PC-9 (cell line): ENCODE data around the gene B4GALNT3. TPM values are rescaled to one million over a fixed set of nuclear protein-coding genes. Genes with fewer than 3 reads are reported as not detected.

Experiments used
- BruUV-seq: library from RNA; stranded (reverse); fragments of 400-500 nt; replicated peaks from 2 replicates; lab custom pipeline; 2021; lab: Mats Ljungman, UMichigan
- CTCF ChIA-PET: fragments of 300-600 bp; sonication (Branson Sonifier 250); formaldehyde crosslinking; loops from one replicate; lab custom pipeline; 2022; ENCODE audit warnings: antibody characterized with exemption; lab: Charles Lee
- POLR2A ChIA-PET: fragments of 300-600 bp; sonication (Branson Sonifier 250); formaldehyde crosslinking; loops from one replicate; lab custom pipeline; 2022; ENCODE audit warnings: antibody characterized with exemption; ENCODE audit not compliant: unreplicated experiment; lab: Charles Lee
- DNase-seq, 2 experiments: peaks; one replicate each; pipeline versions ENCODE4 v3.0.0 to v3.0.0-alpha.2; 2015 to 2022; ENCODE audit warnings: mixed read lengths in 1 of 2
- H2AFZ ChIP-seq: fragments of 200-600 bp; sonication (generic); 2 replicates; pipeline ENCODE4 v1.8.1; 2017; ENCODE audit warnings: antibody characterized with exemption
- H3F3A ChIP-seq: fragments of 200-600 bp; sonication (generic); 2 replicates; pipeline ENCODE4 v1.8.1; 2017; ENCODE audit warnings: antibody characterized with exemption, mild to moderate bottlenecking, low read depth; ENCODE audit not compliant: insufficient read depth
- H3K27ac ChIP-seq: fragments of 200-600 bp; sonication (generic); 2 replicates; pipeline ENCODE4 v1.6.1; 2016; ENCODE audit warnings: mixed run types
- H3K27me3 ChIP-seq: fragments of 200-600 bp; sonication (generic); 2 replicates; pipeline ENCODE4 v1.6.1; 2016; ENCODE audit warnings: low read depth, mixed run types; ENCODE audit not compliant: insufficient read depth
- H3K36me3 ChIP-seq: fragments of 200-600 bp; sonication (generic); 2 replicates; pipeline ENCODE4 v1.6.1; 2016; ENCODE audit warnings: low read depth, mixed run types
- H3K4me1 ChIP-seq: fragments of 200-600 bp; sonication (generic); replicated peaks from 2 replicates; pipeline ENCODE4 v1.6.1; 2016; ENCODE audit warnings: mixed run types; ENCODE audit not compliant: insufficient read depth
- H3K4me2 ChIP-seq: fragments of 200-600 bp; sonication (generic); 2 replicates; pipeline ENCODE4 v1.6.1; 2017; ENCODE audit warnings: mixed run types
- H3K4me3 ChIP-seq: fragments of 200-600 bp; sonication (generic); 2 replicates; pipeline ENCODE4 v1.6.1; 2016; ENCODE audit warnings: mixed run types
- H3K79me2 ChIP-seq: fragments of 200-600 bp; sonication (generic); 2 replicates; pipeline ENCODE4 v1.6.1; 2017; ENCODE audit warnings: low read depth, mixed run types
- H3K9me2 ChIP-seq: fragments of 200-600 bp; sonication (generic); 2 replicates; pipeline ENCODE4 v1.8.1; 2017; ENCODE audit warnings: mild to moderate bottlenecking; ENCODE audit not compliant: insufficient read depth
- H3K9me3 ChIP-seq: fragments of 200-600 bp; sonication (generic); 2 replicates; pipeline ENCODE4 v1.8.1; 2016; ENCODE audit warnings: low read depth; ENCODE audit not compliant: insufficient read depth
- H4K20me1 ChIP-seq: fragments of 200-600 bp; sonication (generic); 2 replicates; pipeline ENCODE4 v1.8.1; 2017; ENCODE audit not compliant: insufficient read depth
- EZH2 ChIP-seq: fragments of 200-600 bp; sonication (generic); IDR thresholded peaks from 2 replicates; pipeline ENCODE4 v1.8.0; 2017; ENCODE audit warnings: antibody characterized with exemption, low read depth
- intact Hi-C: fragments of 100-400 bp; cut with micrococcal nuclease; formaldehyde crosslinking; loops from one replicate; pipeline ENCODE4 v1.10.0; 2022; ENCODE audit not compliant: unreplicated experiment
- total RNA-seq: library from RNA; stranded (reverse); gene quantifications from 2 replicates; pipeline ENCODE4 v1.2.3, GENCODE V29; 2021
- TF ChIP-seq, protein P1 (sequence below): fragments of 200-600 bp; sonication (generic); conservative IDR thresholded peaks from 2 replicates; pipeline ENCODE4 v1.6.1; 2017; ENCODE audit warnings: mixed run types, antibody characterized with exemption, mild to moderate bottlenecking, moderate library complexity

Gene B4GALNT3
- total RNA-seq, 1 experiment from 2014 or later = 8.0 TPM

DNA sequence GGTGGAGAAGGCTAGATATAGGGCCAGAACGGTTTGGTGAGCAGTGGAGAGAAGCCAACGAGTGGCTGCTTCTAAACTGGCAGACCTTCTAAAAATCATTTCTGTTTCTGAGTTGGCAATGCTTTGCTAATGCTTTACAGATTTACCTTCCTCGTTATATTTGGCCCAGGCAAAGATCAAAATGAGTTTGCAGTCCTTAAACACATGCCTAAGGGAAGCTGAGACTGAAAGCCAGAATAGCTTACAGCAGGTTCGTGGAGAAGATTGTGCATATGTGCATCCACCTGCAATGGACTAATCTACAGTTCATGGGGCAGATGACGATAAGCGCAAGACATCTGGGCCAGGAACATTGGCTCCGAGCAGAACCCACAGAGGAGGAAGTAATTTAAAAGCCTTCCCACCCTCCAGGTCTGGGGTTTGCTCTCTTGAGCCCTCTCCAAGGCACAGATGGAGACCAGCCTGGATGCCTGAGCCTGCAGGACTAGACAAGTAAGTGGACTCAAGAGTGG, 104.1 kb downstream of the B4GALNT3 start:
- no peaks in the 10 kb centered on the region for H3K4me1 ChIP-seq
- ChIA-PET CTCF (no interaction called here), POLR2A (no interaction called here)
- no peaks in the 10 kb centered on the region for H3K36me3 ChIP-seq
- no peaks in the 10 kb centered on the region for H3K9me3 ChIP-seq
- H3F3A ChIP-seq = no peaks in the 10 kb centered on the region
- peaks cover 14% of the 10 kb centered on the region; the same call in 1 of the 2 replicates for H3K27me3 ChIP-seq
- BruUV-seq = no TSS peak
- no peak overlapping the region for H2AFZ ChIP-seq
- H3K4me3 ChIP-seq = no peak overlapping the region
- no peaks in the 10 kb centered on the region for H3K79me2 ChIP-seq
- no peak overlapping the region for H3K4me2 ChIP-seq
- no peaks in the 10 kb centered on the region for H4K20me1 ChIP-seq
- DNase-seq = no peak
- H3K9me2 ChIP-seq = no peaks in the 10 kb centered on the region
- no peak overlapping the region for H3K27ac ChIP-seq
- TF ChIP-seq, protein P1, sequence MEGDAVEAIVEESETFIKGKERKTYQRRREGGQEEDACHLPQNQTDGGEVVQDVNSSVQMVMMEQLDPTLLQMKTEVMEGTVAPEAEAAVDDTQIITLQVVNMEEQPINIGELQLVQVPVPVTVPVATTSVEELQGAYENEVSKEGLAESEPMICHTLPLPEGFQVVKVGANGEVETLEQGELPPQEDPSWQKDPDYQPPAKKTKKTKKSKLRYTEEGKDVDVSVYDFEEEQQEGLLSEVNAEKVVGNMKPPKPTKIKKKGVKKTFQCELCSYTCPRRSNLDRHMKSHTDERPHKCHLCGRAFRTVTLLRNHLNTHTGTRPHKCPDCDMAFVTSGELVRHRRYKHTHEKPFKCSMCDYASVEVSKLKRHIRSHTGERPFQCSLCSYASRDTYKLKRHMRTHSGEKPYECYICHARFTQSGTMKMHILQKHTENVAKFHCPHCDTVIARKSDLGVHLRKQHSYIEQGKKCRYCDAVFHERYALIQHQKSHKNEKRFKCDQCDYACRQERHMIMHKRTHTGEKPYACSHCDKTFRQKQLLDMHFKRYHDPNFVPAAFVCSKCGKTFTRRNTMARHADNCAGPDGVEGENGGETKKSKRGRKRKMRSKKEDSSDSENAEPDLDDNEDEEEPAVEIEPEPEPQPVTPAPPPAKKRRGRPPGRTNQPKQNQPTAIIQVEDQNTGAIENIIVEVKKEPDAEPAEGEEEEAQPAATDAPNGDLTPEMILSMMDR = no peak
- no peak for TF ChIP-seq EZH2
- intact Hi-C loops = no loop called here

DNA sequence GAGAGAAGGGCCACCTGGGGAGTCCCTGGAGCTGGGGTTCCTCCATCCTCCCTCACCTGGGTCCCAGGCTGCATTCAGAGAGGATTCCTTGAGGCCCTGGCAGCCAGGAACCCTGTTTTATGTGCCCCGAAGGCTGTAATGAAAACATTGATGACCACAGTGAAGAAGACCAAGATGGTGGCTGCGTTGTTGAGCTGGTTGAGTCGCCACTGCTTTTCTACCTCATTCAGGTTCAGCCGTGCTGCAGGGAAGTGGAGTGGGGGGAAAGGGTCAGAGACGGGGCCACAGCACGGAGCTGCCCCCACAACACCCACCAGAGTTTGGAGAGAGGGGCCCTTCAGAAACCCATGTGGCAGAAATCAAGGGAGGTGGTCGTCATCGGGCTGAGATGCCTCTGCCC, 105.4 kb downstream of the B4GALNT3 start:
- no peak overlapping the region for H3K4me2 ChIP-seq
- H3K4me1 ChIP-seq = peaks cover 5% of the 10 kb centered on the region; the same call in 1 of the 2 replicates
- no peaks in the 10 kb centered on the region for H3F3A ChIP-seq
- CTCF ChIA-PET = no interaction called here
- DNase-seq = no peak
- no peaks in the 10 kb centered on the region for H3K36me3 ChIP-seq
- no peaks in the 10 kb centered on the region for H3K79me2 ChIP-seq
- no TSS peak for BruUV-seq
- POLR2A ChIA-PET = no interaction called here
- peaks cover 7% of the 10 kb centered on the region; the same call in 1 of the 2 replicates for H3K27me3 ChIP-seq
- no peaks in the 10 kb centered on the region for H4K20me1 ChIP-seq
- no peak overlapping the region for H3K27ac ChIP-seq
- H3K9me3 ChIP-seq = no peaks in the 10 kb centered on the region
- no peaks in the 10 kb centered on the region for H3K9me2 ChIP-seq
- H2AFZ ChIP-seq = no peak overlapping the region
- intact Hi-C loops = no loop called here
- TF ChIP-seq, protein P1 = no peak
- TF ChIP-seq EZH2 = no peak
- no peak overlapping the region for H3K4me3 ChIP-seq

DNA sequence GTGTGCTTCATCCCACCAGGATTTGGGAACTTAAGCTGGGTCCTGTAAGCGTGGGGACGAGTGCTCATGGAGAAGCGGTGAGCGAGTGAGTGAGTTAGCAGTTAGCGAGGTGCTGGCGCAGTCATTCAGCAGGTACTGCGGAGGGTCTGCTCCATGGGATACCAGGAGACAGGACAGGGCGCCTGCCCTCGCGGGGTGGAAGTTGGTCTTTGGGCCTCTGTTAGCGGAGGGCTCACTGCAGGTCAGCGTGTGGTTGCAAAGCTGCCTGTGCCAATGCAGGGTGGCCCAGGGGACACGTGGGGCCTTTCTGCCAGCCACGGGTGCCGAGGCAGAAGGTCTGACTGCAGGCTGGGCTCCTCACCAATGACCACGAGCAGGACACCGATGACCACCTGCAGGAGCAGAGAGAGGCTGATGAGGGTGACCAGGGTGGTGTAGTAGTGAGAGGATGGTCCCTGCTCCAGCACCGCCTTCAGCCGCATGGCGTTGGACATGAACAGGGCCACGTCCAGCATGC, 105.9 kb downstream of the B4GALNT3 start:
- H3K9me3 ChIP-seq = no peaks in the 10 kb centered on the region
- intact Hi-C loops = no loop called here
- no peaks in the 10 kb centered on the region for H3K79me2 ChIP-seq
- no peak overlapping the region for H3K27ac ChIP-seq
- CTCF ChIA-PET = no interaction called here
- no peaks in the 10 kb centered on the region for H3K9me2 ChIP-seq
- H3K27me3 ChIP-seq = peaks cover 4% of the 10 kb centered on the region; the same call in 1 of the 2 replicates
- H4K20me1 ChIP-seq = no peaks in the 10 kb centered on the region
- H2AFZ ChIP-seq = no peak overlapping the region
- POLR2A ChIA-PET = no interaction called here
- TF ChIP-seq EZH2 = no peak
- TF ChIP-seq, protein P1 = no peak
- H3K4me2 ChIP-seq = no peak overlapping the region
- no peaks in the 10 kb centered on the region for H3K36me3 ChIP-seq
- no peak overlapping the region for H3K4me3 ChIP-seq
- DNase-seq = no peak
- H3F3A ChIP-seq = peaks cover 2% of the 10 kb centered on the region
- H3K4me1 ChIP-seq = peaks cover 5% of the 10 kb centered on the region
- BruUV-seq = no TSS peak
